SK-N-MC (cell line): Measurements from ENCODE around the gene FEM1B.

Experiments used
- EZH2 ChIP-seq: fragments of 200-600 bp; sonication (generic); IDR thresholded peaks from one replicate; pipeline ENCODE4 v1.6.1; 2017; ENCODE audit warnings: antibody characterized with exemption
- FOXP2 ChIP-seq: optimal IDR thresholded peaks from 2 replicates; pipeline ENCODE3; 2011; ENCODE audit warnings: mild to moderate bottlenecking, moderate library complexity; ENCODE audit not compliant: insufficient read depth; ENCODE audit errors: extremely low read length, control extremely low read depth
- POLR2AphosphoS5 ChIP-seq: IDR thresholded peaks from 2 replicates; pipeline ENCODE4 v1.6.1; 2012; ENCODE audit warnings: mild to moderate bottlenecking, low read depth, low read length, borderline replicate concordance

DNA sequence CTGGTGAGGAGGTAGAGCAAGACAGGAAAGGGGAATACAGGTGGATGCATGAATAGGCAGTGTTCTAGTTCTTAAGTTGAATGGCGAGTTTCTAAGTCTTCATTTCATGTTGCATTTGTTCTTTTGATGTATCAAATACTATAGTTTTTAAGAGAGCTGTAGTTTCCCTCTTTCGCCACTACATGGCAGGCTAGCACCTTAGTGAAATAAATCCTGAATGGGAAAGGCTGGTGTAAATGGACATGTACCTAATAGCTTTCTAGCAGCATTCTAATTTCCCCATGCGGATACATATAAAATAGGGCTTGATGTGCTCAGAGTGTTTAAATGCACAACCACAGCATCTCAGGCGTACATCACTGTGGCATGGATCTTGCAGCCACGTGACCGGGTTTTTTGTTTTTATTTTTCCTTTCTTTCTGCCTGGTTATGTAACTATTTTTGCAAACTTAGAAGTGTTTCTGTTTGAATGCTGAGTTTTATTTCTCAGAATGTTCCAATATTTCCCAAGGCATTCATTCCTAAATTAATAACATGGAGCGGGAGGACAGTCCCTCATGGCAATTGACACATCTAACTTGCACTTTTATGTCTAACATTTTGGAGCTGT, 24.5 kb upstream of the FEM1B start:
- no peak for TF ChIP-seq POLR2AphosphoS5
- TF ChIP-seq EZH2: no peak
- TF ChIP-seq FOXP2: no peak
